Adrenal gland (tissue), 5 donors: ENCODE data around the gene NDUFS2.

Experiments
- CTCF ChIP-seq, 6 experiments: fragments of 450-650 bp in 4 of 6; fragments of 200-600 bp in 2 of 6; sonication (generic) in 1 of 6; IDR thresholded peaks; 1 replicate in 5 of 6; 2 replicates in 1 of 6; pipeline versions ENCODE4 v1.5.1 to v1.8.0; 2016 to 2021; ENCODE audit warnings: antibody characterized with exemption in 6 of 6, mild to moderate bottlenecking in 2 of 6, moderate library complexity in 1 of 6
- POLR2A ChIP-seq, 2 donors: fragments of 450-650 bp; IDR thresholded peaks; one replicate each; pipeline ENCODE4 v1.6.1; 2017; ENCODE audit warnings: antibody characterized with exemption in 2 of 2, mild to moderate bottlenecking in 2 of 2, moderate library complexity in 1 of 2
- donor health status: DM: no; HTN: no; CAD: no.

- TF ChIP-seq POLR2A (IDR thresholded peaks at IDR 0.05) (no peak), CTCF (IDR thresholded peaks at IDR 0.05) (no peak)
Observed at GRCh38 chr1:161242313-161242712, 40.1 kb downstream of the NDUFS2 start.
